ENCODE measurements around the gene GNG7. TPM values are rescaled to one million over a fixed set of nuclear protein-coding genes. Genes with fewer than 3 reads are reported as not detected.

GNG7 gene
- total RNA-seq, 1 experiment from 2014 or later: 7.7 TPM

- Mint-ChIP-seq H3K36me3 (ENCODE audit: insufficient read depth in 1 of 3, low read depth in 3 of 3) (peaks cover 0 to 3% (median 0%) of the 10 kb centered on the region in 3 experiments; a peak in 2 of 7 replicates), H3K27ac (no peak overlapping the region), H3K9me3 (peaks cover 0 to 3% of the 10 kb centered on the region in 2 experiments; a peak in 2 of 5 replicates), H3K4me3 (no peak overlapping the region), H3K4me1 (peaks cover 4 to 10% of the 10 kb centered on the region in 2 experiments; a peak in 2 of 4 replicates), H3K27me3 (ENCODE audit: low read depth) (peaks cover 2% of the 10 kb centered on the region; the same call in 1 of the 2 replicates)
- H4K5ac ChIP-seq (ENCODE audit: insufficient read length, low read depth, low read length): no peak overlapping the region
- DNase-seq: no peak
- no peak overlapping the region for H3K27ac ChIP-seq (ENCODE audit: insufficient read length, low read depth, low read length)
- no peak overlapping the region for H3K56ac ChIP-seq (ENCODE audit: insufficient read length, low read depth, low read length)
- H3K79me1 ChIP-seq (ENCODE audit: insufficient read depth, low read depth, low read length, poor library complexity, severe bottlenecking): no peaks in the 10 kb centered on the region
- no peak overlapping the region for H2BK12ac ChIP-seq (ENCODE audit: insufficient read length, low read depth, low read length)
- H3K14ac ChIP-seq (ENCODE audit: insufficient read depth, low read length): no peak overlapping the region
- no peak overlapping the region for H2AK5ac ChIP-seq (ENCODE audit: insufficient read length, low read length)
- no CpG with 5 or more reads among the region's 8 CpGs for WGBS (ENCODE audit: extremely low coverage, insufficient read length, low lambda C conversion rate)
- no peak overlapping the region for H2BK120ac ChIP-seq (ENCODE audit: low read depth, low read length, poor library complexity, severe bottlenecking)
- H4K8ac ChIP-seq (replicated peaks; ENCODE audit: insufficient read length, low read depth, low read length): no peak overlapping the region
- H3K23me2 ChIP-seq (ENCODE audit: insufficient read length, low read depth, low read length, poor library complexity, severe bottlenecking): no peaks in the 10 kb centered on the region
- no peak overlapping the region for H3K9ac ChIP-seq (ENCODE audit: extremely low read depth, insufficient read length, low read length)
- no peaks in the 10 kb centered on the region for H3K27me3 ChIP-seq (ENCODE audit: insufficient read depth, low read length)
- TF ChIP-seq, protein P1, sequence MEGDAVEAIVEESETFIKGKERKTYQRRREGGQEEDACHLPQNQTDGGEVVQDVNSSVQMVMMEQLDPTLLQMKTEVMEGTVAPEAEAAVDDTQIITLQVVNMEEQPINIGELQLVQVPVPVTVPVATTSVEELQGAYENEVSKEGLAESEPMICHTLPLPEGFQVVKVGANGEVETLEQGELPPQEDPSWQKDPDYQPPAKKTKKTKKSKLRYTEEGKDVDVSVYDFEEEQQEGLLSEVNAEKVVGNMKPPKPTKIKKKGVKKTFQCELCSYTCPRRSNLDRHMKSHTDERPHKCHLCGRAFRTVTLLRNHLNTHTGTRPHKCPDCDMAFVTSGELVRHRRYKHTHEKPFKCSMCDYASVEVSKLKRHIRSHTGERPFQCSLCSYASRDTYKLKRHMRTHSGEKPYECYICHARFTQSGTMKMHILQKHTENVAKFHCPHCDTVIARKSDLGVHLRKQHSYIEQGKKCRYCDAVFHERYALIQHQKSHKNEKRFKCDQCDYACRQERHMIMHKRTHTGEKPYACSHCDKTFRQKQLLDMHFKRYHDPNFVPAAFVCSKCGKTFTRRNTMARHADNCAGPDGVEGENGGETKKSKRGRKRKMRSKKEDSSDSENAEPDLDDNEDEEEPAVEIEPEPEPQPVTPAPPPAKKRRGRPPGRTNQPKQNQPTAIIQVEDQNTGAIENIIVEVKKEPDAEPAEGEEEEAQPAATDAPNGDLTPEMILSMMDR (conservative IDR thresholded peaks at IDR 0.05): no peak
- H2BK15ac ChIP-seq (ENCODE audit: low read depth, low read length): no peak overlapping the region
- no peak overlapping the region for H2BK5ac ChIP-seq (ENCODE audit: insufficient read length, low read length)
- H3K23ac ChIP-seq (ENCODE audit: insufficient read length, low read depth, low read length): no peak overlapping the region
- H2BK20ac ChIP-seq (ENCODE audit: low read depth, low read length, poor library complexity, severe bottlenecking): no peak overlapping the region
- no peaks in the 10 kb centered on the region; the same call in 1 of the 2 replicates for H3K4me1 ChIP-seq (ENCODE audit: insufficient read depth, low read length)
- no peak overlapping the region for H3T11ph ChIP-seq (ENCODE audit: low read length)
- no peaks in the 10 kb centered on the region for H3K79me2 ChIP-seq (ENCODE audit: insufficient read depth, low read length)
- H3K9me3 ChIP-seq (ENCODE audit: control insufficient read depth, low read depth, low read length): no peaks in the 10 kb centered on the region
- H3K18ac ChIP-seq (ENCODE audit: insufficient read length, low read depth, low read length): no peak overlapping the region
- H4K20me1 ChIP-seq (ENCODE audit: control insufficient read depth, insufficient read depth, insufficient read length): no peaks in the 10 kb centered on the region
- no peak overlapping the region for H2AFZ ChIP-seq (ENCODE audit: low read length)
- no peak overlapping the region for H3K4ac ChIP-seq (ENCODE audit: low read depth, low read length)
- no peak overlapping the region for H4K91ac ChIP-seq (ENCODE audit: insufficient read length, low read depth, low read length)
- no peak overlapping the region for H3K4me2 ChIP-seq (ENCODE audit: insufficient read depth, insufficient read length, low read length)
Observed at GRCh38 chr19:2509096-2509495, 193.4 kb downstream of the GNG7 start.
